ENCODE measurements around the gene ATF3.
A peak's percentile ranks its signal among the peaks of the same experiment; 100 is the strongest.
"Not testable (repeated sequence)": the region's sequence is repeated elsewhere in the genome, so short reads cannot be mapped to it uniquely, and the experiment has no call there.

The ATF3 gene

DNA sequence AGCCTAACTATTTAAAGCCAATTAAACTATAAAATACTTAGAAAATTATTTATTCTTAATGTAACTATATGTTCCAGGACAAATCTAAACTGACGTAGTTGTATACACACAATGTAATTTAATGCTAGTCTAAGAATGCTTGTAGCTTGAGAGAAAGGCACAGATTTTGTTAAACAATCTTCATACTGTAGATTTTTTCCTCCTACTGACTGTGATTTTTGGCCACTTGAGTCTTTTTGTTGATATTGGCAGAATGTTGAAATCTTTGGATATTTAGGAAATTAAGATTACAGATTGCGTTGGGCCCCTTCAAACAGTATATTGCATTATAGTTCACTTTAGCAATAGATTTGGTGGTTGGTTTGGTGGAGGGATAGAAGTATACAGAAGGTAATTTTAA lies 40.5 kb downstream of the ATF3 start:
- no peak for DNase-seq (ENCODE audit: low read depth)
- H3K4me3 ChIP-seq (ENCODE audit: low read length) = no peak overlapping the region
- TF ChIP-seq, protein P1, sequence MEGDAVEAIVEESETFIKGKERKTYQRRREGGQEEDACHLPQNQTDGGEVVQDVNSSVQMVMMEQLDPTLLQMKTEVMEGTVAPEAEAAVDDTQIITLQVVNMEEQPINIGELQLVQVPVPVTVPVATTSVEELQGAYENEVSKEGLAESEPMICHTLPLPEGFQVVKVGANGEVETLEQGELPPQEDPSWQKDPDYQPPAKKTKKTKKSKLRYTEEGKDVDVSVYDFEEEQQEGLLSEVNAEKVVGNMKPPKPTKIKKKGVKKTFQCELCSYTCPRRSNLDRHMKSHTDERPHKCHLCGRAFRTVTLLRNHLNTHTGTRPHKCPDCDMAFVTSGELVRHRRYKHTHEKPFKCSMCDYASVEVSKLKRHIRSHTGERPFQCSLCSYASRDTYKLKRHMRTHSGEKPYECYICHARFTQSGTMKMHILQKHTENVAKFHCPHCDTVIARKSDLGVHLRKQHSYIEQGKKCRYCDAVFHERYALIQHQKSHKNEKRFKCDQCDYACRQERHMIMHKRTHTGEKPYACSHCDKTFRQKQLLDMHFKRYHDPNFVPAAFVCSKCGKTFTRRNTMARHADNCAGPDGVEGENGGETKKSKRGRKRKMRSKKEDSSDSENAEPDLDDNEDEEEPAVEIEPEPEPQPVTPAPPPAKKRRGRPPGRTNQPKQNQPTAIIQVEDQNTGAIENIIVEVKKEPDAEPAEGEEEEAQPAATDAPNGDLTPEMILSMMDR (IDR thresholded peaks at IDR 0.05; ENCODE audit: insufficient read depth, low read depth, low read length, missing control alignments) = no peak

DNA sequence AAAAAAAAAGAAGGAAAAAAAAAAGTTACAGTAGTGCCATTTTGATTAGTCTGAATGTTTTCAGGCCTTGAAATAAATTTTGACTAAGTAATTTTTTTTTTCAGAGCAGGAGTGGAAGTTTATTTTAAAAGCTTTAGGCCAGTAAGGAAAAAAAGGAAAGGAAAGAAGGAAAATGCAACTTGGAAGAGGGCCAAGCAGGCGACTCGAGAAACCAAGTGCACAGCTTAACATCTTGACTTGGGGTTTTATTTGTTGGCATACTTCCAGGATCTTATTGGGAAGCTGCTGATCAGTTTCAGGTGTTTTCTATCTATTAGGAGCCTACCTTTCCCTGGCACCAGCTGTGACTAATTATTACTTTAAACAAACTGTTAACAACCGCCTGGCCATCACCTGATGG lies 41.7 kb downstream of the ATF3 start:
- no peak overlapping the region for H3K4me3 ChIP-seq (ENCODE audit: low read length)
- peak; percentile 48 for DNase-seq (ENCODE audit: low read depth)
- TF ChIP-seq, protein P1 (IDR thresholded peaks at IDR 0.05; ENCODE audit: insufficient read depth, low read depth, low read length, missing control alignments) = no peak

DNA sequence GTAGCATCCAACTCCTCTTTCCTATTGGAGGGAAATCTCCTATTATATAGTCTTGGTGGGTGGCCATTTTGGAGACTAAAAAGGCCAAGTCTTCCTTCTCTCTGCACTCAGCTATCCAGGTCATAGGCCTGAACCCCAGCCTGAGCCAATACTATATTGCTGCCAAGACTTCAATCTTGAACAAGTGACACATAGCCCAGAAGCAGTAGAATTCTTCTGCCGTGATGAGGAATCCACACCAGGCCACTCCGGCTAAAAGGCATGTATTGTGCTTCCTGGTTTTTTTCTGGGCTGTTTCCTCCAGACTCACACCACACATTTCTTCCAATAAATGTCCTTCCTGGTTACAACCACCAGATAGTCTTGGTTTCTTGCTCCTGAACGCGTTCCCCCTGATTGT lies 43.0 kb downstream of the ATF3 start:
- TF ChIP-seq, protein P1 (IDR thresholded peaks at IDR 0.05; ENCODE audit: insufficient read depth, low read depth, low read length, missing control alignments) = no peak
- no peak overlapping the region for H3K4me3 ChIP-seq (ENCODE audit: low read length)
- no peak for DNase-seq (ENCODE audit: low read depth)

DNA sequence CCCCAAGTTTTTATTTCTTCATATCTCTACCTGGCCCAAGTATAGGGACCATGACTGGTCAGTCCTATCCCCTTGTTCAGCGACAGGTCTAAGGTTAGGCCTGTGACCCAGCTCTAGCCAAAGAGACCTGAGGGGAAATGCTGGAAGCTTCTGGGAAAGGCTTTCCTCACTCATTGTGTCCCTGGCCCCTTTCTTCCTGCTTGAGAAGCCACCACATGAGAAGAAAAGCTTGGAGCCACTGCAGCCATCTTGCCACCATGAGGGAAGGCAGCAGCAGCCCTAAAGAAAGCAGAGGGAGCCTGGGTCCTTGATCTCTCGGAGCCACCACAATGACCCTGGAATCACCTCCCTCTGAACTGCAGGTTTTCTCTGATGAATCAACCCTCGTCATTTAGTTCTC lies 43.4 kb downstream of the ATF3 start:
- H3K4me3 ChIP-seq (ENCODE audit: low read length) = no peak overlapping the region
- no peak for DNase-seq (ENCODE audit: low read depth)
- TF ChIP-seq, protein P1 (IDR thresholded peaks at IDR 0.05; ENCODE audit: insufficient read depth, low read depth, low read length, missing control alignments) = no peak

DNA sequence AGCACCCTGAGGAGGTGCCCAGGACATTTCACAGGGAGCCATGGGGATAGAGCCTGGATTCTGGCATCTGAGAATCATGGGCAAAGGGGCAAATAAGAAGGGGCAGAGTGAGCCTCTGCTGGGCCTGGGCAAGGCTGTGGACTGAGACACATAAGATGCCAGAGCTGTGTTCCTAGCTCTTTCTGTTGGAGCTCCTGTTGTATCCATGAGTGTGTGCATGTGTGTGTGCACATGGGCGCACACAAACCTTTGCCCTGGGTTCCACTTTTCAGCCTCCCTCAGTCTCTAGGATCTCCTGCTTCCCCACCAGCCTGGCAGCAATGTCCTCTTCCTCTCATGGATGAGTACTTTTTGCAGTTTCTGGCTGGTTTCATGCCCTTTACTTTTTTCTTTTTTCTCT lies 44.0 kb downstream of the ATF3 start:
- no peak overlapping the region for H3K4me3 ChIP-seq (ENCODE audit: low read length)
- TF ChIP-seq, protein P1 (IDR thresholded peaks at IDR 0.05; ENCODE audit: insufficient read depth, low read depth, low read length, missing control alignments) = no peak
- no peak for DNase-seq (ENCODE audit: low read depth)

DNA sequence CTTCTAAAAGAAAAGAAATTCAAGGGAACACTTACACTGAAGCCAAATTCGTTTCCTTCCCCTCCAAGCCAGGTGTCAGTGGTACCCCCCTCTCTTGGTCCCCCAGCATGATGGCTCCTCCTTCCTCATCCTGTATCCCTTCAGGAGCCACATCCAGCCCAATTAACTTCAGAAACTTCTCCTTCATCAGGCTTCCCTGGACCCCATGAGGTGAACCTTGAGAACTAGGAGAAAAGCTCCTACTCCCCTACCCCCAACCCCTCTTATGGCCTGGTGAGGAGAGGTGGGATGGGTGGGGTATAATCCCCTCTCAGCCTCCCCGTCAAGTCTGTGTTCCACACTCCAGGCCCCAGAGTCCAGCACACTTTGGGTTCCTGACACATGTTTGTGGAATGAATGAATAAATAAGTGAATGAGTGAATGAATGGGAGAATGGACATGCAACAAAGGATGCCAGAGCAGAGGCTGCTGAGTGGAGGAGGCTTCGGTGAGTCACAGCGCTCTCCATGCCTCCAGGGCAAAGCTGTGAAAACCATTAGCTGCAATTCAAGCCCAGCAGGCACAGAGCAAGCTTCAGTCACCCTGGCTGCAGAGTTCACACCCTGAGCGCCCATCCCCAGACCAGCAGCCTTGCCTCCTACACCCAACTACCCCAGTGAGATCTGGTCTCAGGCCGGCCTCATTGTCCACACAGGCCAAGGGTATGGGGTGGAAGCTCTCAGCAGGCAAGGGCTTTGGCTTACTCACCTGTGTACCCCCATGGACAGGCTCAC lies 47.3 kb downstream of the ATF3 start:
- H3K4me3 ChIP-seq (ENCODE audit: low read length) = no peak overlapping the region
- TF ChIP-seq, protein P1 (IDR thresholded peaks at IDR 0.05; ENCODE audit: insufficient read depth, low read depth, low read length, missing control alignments) = no peak
- peak; percentile 85 for DNase-seq (ENCODE audit: low read depth)

DNA sequence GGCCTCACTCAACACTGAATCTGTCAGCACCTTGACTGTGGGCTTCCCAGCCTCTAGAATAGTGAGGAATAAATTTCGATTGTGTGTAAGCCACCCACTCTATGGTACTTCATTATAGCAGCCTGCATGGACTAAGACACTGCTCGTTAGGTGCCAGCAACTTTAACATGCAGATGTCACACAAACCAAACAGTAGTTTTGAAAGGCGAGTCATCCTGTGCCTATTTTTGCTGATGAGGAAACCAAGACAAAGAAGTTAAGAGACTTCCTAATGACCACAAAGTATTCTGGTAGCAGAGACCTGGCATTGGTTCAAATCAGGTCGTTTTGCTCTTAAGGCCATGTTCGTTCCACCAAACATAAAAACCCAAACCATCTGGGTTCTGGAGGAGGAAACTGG lies 48.2 kb downstream of the ATF3 start:
- peak; percentile 26 for DNase-seq (ENCODE audit: low read depth)
- no peak overlapping the region for H3K4me3 ChIP-seq (ENCODE audit: low read length)
- TF ChIP-seq, protein P1 (IDR thresholded peaks at IDR 0.05; ENCODE audit: insufficient read depth, low read depth, low read length, missing control alignments) = no peak

DNA sequence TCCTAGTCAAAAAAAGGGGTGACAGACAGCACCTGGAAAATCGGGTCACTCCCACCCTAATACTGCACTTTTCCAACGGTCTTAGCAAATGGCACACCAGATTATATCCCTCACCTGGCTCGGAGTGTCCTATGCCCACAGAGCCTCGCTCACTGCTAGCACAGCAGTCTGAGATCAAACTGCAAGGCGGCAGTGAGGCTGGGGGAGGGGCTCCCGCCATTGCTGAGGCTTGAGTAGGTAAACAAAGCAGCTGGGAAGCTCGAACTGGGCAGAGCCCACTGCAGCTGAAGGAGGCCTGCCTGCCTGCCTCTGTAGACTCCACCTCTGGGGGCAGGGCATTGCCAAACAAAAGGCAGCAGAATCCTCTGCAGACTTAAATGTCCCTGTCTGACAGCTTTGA lies 49.7 kb downstream of the ATF3 start:
- not testable (repeated sequence) for H3K4me3 ChIP-seq (ENCODE audit: low read length); DNase-seq (ENCODE audit: low read depth)

Data from epithelial cell of esophagus (primary cell).